Thyroid gland (tissue), 4 donors: ENCODE results near the gene TRAF7.

Experiments
- CTCF ChIP-seq, 6 experiments: fragments of 200-600 bp in 3 of 6; fragments of 450-650 bp in 3 of 6; sonication (generic) in 3 of 6; IDR thresholded peaks; one replicate each; pipeline ENCODE4 v1.5.1; 2016 to 2019; ENCODE audit warnings: antibody characterized with exemption in 6 of 6, mild to moderate bottlenecking in 2 of 6, inconsistent platforms in 1 of 6, moderate library complexity in 1 of 6
- POLR2A ChIP-seq, 2 donors: fragments of 450-650 bp; IDR thresholded peaks; one replicate each; pipeline ENCODE4 v1.6.1; 2017; ENCODE audit warnings: antibody characterized with exemption in 2 of 2, mild to moderate bottlenecking in 2 of 2, moderate library complexity in 1 of 2

DNA sequence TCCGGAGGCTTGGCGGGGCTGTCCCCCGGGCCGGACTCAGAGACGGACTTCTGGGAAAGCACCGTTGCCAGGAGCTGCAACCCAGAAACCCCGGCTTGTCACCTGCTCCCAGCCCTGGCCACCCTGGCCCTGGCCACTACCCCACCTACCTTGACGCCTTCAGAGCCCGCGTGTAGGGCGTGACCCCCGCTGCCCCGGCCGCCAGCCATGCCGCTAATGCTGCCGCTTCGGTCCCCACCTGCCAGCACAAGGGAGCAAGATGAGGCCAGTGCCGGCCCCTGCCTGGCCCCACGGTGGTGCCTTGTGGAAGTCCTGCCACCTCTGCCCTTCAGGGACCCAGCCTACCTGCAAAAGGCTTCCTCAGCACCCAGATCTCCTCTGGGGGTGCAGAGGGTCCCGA, 29.4 kb downstream of the TRAF7 start:
- no peak for TF ChIP-seq CTCF (IDR thresholded peaks at IDR 0.05)
- no peak for TF ChIP-seq POLR2A (IDR thresholded peaks at IDR 0.05)
